ENCODE results near the gene CAV1.

The CAV1 gene

DNA sequence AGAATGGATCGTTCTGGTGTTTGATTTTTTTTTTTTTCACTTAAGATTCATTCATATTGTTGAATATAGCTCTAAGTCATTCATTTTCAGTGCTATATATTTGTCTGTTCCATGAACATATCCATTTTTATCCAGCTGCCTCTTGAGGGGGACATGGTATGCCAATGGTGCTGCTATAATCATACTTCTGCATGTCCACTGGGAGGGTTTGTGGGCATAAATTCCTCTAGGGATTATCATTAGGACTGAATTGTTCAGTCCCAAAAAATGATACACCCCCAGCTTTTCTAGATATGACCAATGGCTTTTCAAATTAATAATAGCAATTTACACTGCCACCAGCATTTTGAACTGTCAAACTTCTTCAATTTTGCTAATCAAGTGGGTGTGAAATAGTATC is 41.1 kb downstream of the CAV1 start:
- H3K27me3 ChIP-seq (replicated peaks): no peaks in the 10 kb centered on the region
- TF ChIP-seq, protein P1, sequence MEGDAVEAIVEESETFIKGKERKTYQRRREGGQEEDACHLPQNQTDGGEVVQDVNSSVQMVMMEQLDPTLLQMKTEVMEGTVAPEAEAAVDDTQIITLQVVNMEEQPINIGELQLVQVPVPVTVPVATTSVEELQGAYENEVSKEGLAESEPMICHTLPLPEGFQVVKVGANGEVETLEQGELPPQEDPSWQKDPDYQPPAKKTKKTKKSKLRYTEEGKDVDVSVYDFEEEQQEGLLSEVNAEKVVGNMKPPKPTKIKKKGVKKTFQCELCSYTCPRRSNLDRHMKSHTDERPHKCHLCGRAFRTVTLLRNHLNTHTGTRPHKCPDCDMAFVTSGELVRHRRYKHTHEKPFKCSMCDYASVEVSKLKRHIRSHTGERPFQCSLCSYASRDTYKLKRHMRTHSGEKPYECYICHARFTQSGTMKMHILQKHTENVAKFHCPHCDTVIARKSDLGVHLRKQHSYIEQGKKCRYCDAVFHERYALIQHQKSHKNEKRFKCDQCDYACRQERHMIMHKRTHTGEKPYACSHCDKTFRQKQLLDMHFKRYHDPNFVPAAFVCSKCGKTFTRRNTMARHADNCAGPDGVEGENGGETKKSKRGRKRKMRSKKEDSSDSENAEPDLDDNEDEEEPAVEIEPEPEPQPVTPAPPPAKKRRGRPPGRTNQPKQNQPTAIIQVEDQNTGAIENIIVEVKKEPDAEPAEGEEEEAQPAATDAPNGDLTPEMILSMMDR (IDR thresholded peaks at IDR 0.05; ENCODE audit: low read depth, low read length, missing control alignments): no peak
- no peaks in the 10 kb centered on the region for H3K36me3 ChIP-seq (replicated peaks)
- no peak overlapping the region for H3K4me3 ChIP-seq (ENCODE audit: low read depth, low read length)
- peak overlapping the region; percentile 14 for H3K27ac ChIP-seq
- DNase-seq: no peak
- in situ Hi-C loops (cut with HindIII; ENCODE audit: low pct_ligation_motif_present, low sequenced_read_pairs): no loop called here

DNA sequence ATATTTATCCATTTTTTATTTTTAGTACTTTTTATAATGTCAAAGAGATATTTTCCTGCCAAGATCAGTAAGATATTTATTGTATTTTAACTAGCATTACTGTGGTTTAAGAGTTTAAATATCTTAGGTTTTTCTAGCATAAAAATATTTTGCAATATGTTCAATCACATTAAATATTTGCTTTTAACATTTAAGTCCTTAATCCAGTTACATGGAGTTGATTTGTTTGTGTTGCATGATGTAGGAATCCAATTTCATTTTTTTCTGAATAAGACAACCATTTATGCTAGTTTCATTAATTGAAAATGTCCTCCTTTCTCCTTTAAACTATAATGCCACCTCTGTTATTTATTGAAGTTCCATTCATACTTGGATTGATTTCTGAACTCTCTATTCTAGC is 41.8 kb downstream of the CAV1 start:
- Histone ChIP-seq H3K27me3 (replicated peaks) (no peaks in the 10 kb centered on the region), H3K27ac (no peak overlapping the region), H3K36me3 (replicated peaks) (no peaks in the 10 kb centered on the region), H3K4me3 (ENCODE audit: low read depth, low read length) (no peak overlapping the region)
- TF ChIP-seq, protein P1 (IDR thresholded peaks at IDR 0.05; ENCODE audit: low read depth, low read length, missing control alignments): no peak
- in situ Hi-C loops (cut with HindIII; ENCODE audit: low pct_ligation_motif_present, low sequenced_read_pairs): no loop called here
- no peak for DNase-seq

DNA sequence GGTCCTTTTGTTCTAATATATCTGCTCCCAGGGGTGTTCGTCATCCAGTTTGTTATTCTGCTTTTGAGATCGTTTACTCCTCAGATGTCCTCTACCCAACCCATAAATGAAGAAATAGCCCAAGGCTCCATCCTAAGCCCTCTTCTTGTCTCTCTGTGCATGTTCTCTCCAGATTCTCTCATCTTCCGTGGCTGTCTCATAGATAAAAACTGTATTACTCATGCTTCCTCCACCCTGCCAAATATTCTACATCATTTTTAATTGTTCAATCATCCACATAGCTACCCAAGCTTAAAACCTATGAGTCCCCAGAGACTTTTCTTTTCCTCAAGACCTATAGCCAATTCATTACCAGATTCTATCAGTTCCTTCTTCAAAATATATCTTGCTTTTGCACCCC is 44.9 kb downstream of the CAV1 start:
- Histone ChIP-seq H3K27me3 (replicated peaks) (no peaks in the 10 kb centered on the region), H3K4me3 (ENCODE audit: low read depth, low read length) (no peak overlapping the region), H3K27ac (peak overlapping the region; percentile 76), H3K36me3 (replicated peaks) (no peaks in the 10 kb centered on the region)
- DNase-seq: peak; percentile 76
- TF ChIP-seq, protein P1 (IDR thresholded peaks at IDR 0.05; ENCODE audit: low read depth, low read length, missing control alignments): no peak
- in situ Hi-C loops (cut with HindIII; ENCODE audit: low pct_ligation_motif_present, low sequenced_read_pairs): no loop called here

DNA sequence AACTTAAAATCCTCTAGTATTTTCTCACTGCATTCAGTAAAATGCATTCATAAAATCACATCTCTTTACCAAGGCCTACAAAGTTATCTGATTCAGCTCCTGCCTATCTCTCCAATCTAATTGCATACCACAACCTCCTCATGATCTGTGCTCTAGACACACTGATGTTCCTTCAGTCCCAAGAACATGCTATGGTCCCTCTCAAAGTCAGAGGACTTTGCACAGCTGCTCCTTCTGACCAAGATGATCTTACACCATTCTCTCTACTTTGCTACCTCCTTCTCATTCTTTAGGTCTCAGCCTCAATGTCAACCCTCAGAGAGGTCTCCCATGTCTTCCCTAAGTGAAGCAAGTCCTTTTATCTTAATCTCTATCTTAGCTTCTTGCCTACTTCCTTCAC is 45.5 kb downstream of the CAV1 start:
- in situ Hi-C loops (cut with HindIII; ENCODE audit: low pct_ligation_motif_present, low sequenced_read_pairs): no loop called here
- H3K36me3 ChIP-seq (replicated peaks): no peaks in the 10 kb centered on the region
- no peak for DNase-seq
- TF ChIP-seq, protein P1 (IDR thresholded peaks at IDR 0.05; ENCODE audit: low read depth, low read length, missing control alignments): no peak
- H3K27me3 ChIP-seq (replicated peaks): no peaks in the 10 kb centered on the region
- peak overlapping the region; percentile 76 for H3K27ac ChIP-seq
- H3K4me3 ChIP-seq (ENCODE audit: low read depth, low read length): no peak overlapping the region

DNA sequence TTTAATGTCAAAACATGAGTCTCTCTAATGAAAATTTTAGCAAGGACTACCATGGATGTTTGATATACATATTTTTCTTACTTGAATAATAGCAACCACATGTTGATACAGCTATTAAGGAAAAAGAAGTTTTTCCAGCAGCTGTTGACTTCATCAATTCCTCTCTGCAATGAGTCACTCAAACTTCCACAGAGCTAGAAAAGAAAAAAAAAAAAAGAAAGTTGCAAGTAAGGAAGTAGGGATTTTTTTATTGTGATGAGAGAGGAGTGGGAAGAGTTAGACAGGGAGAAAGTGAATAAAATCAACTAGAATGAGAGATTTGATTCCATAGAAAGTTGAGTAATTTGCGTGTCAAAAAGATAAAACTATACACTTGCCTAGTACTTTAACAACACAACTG is 46.2 kb downstream of the CAV1 start:
- no peaks in the 10 kb centered on the region for H3K27me3 ChIP-seq (replicated peaks)
- no peaks in the 10 kb centered on the region for H3K36me3 ChIP-seq (replicated peaks)
- peak; percentile 49 for DNase-seq
- H3K4me3 ChIP-seq (ENCODE audit: low read depth, low read length): no peak overlapping the region
- peak overlapping the region; percentile 76 for H3K27ac ChIP-seq
- in situ Hi-C loops (cut with HindIII; ENCODE audit: low pct_ligation_motif_present, low sequenced_read_pairs): no loop called here
- TF ChIP-seq, protein P1 (IDR thresholded peaks at IDR 0.05; ENCODE audit: low read depth, low read length, missing control alignments): no peak

DNA sequence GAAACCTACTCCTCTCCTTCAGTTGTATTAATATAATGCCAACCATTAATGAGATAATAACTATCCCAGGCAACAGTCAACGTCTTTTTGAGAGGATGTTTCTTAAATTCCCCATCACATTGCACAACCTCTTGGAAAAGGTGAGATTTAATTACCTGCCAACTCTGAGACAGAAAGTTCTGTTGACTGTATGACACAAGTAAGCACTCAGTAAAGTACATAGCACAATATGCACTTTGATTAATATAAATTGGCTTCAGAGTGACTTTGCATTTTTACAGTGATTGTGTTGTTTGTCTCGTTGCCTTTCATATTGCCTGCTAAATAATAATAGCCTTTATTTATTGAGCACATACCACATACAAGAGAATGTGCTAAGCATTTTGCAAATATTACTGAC is 46.7 kb downstream of the CAV1 start:
- in situ Hi-C loops (cut with HindIII; ENCODE audit: low pct_ligation_motif_present, low sequenced_read_pairs): no loop called here
- peak overlapping the region; percentile 57 for H3K27ac ChIP-seq
- H3K36me3 ChIP-seq (replicated peaks): no peaks in the 10 kb centered on the region
- no peak overlapping the region for H3K4me3 ChIP-seq (ENCODE audit: low read depth, low read length)
- no peaks in the 10 kb centered on the region for H3K27me3 ChIP-seq (replicated peaks)
- DNase-seq: no peak
- TF ChIP-seq, protein P1 (IDR thresholded peaks at IDR 0.05; ENCODE audit: low read depth, low read length, missing control alignments): no peak

Data from brain microvascular endothelial cell (primary cell).